ENCODE results near the gene TGM1. TPM values are rescaled to one million over a fixed set of nuclear protein-coding genes. Genes with fewer than 3 reads are reported as not detected.

Gene TGM1
- polyA plus RNA-seq, 2 donors, result 609 to 890 TPM

DNA sequence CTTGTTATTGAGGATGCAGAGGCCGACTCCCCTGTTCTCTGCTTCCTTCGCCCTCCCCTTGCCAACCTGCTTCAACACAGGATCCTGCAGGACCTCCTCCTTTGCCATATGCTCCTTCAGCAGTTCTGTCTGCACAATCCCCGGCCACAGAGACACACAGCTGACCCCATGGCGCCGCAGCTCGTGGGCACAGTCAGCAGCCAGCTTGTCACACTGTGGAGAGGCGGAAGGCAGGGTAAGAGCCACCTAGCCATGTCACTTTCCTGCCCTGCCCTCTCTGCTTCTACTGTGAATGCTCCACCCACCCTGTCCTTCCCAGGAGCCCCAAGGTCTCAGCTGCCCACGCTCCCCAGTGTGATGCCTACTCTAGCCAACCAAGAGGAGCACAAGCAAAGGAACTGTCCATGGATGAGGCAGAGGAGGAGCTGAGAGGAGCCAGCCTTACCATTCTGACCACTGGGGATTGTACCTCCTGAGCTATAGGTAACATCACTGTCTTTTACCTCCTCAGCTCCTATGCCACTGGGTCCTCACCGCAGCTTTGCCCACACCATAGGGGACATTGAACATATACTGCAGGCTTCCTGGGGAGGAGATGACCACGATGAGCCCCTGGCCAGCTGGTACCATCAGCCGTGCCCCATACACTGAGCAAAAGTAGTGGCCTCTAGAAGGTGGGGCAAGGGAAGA is 29.3 kb upstream of the TGM1 start:
- H3K4me1 ChIP-seq (ENCODE audit: control insufficient read depth in 2 of 2, insufficient read depth in 2 of 2, low read length in 1 of 2), result peaks cover 0 to 3% of the 10 kb centered on the region in 2 donors
- H3K36me3 ChIP-seq (ENCODE audit: control insufficient read depth in 2 of 2, insufficient read depth in 2 of 2, low read length in 1 of 2), result peaks cover 15 to 47% of the 10 kb centered on the region in 2 donors
- no peak overlapping the region for H3K27ac ChIP-seq (ENCODE audit: low read depth in 2 of 2, low read length in 1 of 2)
- H3K9me3 ChIP-seq (ENCODE audit: control insufficient read depth in 2 of 2, insufficient read depth in 1 of 2, low read depth in 1 of 2, low read length in 1 of 2), result no peaks in the 10 kb centered on the region
- no peaks in the 10 kb centered on the region for H3K27me3 ChIP-seq (ENCODE audit: control insufficient read depth in 1 of 2, insufficient read depth in 2 of 2, low read length in 2 of 2)
- 94% methylated on average over 11 of the region's 11 CpGs for WGBS, 2 donors
- H3K4me3 ChIP-seq (ENCODE audit: low read depth in 1 of 2, low read length in 2 of 2), result no peak overlapping the region

DNA sequence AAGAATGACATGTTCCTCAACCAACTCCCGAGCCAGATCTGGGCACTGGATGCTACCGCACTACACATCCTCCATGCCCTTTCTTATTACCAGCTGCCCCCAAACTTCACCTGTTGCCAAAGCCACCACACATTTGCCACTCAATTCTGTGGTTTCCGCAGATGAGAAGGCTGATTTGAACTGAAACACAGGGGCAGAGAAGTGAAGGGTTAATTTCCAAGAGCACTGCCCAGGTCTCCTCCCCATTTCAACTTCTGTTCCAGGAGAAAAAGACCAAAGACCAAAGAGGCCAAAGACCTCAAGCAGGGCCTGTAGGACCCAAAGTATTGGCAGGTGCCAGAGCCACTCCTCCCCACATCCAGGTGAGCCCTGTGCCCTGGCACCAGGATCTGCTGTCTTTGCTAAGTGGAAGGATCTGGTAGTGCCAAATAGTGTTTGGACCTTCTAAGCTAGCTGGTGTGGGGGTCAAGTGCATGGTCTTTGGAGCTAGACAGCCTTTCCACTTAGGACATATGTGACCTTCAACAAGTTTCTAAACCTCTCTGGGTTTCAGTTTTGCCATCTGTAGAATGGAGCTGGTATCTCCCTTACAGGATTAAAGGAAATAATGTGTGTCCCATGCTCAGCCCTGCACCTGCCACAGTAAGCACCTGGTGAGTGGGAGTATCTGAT is 28.6 kb upstream of the TGM1 start:
- Histone ChIP-seq H3K36me3 (ENCODE audit: control insufficient read depth in 2 of 2, insufficient read depth in 2 of 2, low read length in 1 of 2) (peaks cover 15 to 46% of the 10 kb centered on the region in 2 donors), H3K4me3 (ENCODE audit: low read depth in 1 of 2, low read length in 2 of 2) (no peak overlapping the region), H3K4me1 (ENCODE audit: control insufficient read depth in 2 of 2, insufficient read depth in 2 of 2, low read length in 1 of 2) (peaks cover 0 to 3% of the 10 kb centered on the region in 2 donors), H3K27ac (ENCODE audit: low read depth in 2 of 2, low read length in 1 of 2) (no peak overlapping the region), H3K9me3 (ENCODE audit: control insufficient read depth in 2 of 2, insufficient read depth in 1 of 2, low read depth in 1 of 2, low read length in 1 of 2) (no peaks in the 10 kb centered on the region), H3K27me3 (ENCODE audit: control insufficient read depth in 1 of 2, insufficient read depth in 2 of 2, low read length in 2 of 2) (no peaks in the 10 kb centered on the region)
- 88 to 94% methylated on average over 3 of the region's 3 CpGs for WGBS, 2 donors

DNA sequence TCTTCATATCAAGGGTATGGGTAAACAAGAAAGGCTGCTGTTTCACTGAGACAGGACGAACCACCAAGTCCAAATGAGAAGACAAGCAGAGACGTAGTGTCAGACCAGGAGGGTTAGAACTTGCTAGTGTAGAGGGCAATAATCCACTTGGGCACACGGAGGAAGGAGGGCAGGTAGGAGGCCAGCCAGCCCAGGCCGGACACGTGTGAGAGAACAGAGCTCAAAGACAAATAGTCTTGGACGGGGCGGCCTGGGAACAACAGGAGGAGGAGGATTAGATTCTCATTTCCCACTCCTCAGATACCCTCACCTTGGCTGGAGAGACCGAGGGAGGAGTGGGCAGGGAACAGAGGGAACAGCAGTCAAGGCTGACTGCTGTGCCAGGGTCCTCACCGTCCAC is 27.8 kb upstream of the TGM1 start:
- Histone ChIP-seq H3K9me3 (ENCODE audit: control insufficient read depth in 2 of 2, insufficient read depth in 1 of 2, low read depth in 1 of 2, low read length in 1 of 2) (no peaks in the 10 kb centered on the region), H3K27me3 (ENCODE audit: control insufficient read depth in 1 of 2, insufficient read depth in 2 of 2, low read length in 2 of 2) (no peaks in the 10 kb centered on the region), H3K36me3 (ENCODE audit: control insufficient read depth in 2 of 2, insufficient read depth in 2 of 2, low read length in 1 of 2) (peaks cover 15 to 37% of the 10 kb centered on the region in 2 donors), H3K4me3 (ENCODE audit: low read depth in 1 of 2, low read length in 2 of 2) (no peak overlapping the region), H3K27ac (ENCODE audit: low read depth in 2 of 2, low read length in 1 of 2) (no peak overlapping the region), H3K4me1 (ENCODE audit: control insufficient read depth in 2 of 2, insufficient read depth in 2 of 2, low read length in 1 of 2) (peaks cover 0 to 7% of the 10 kb centered on the region in 2 donors)
- 84 to 90% methylated on average over 9 of the region's 9 CpGs for WGBS, 2 donors

DNA sequence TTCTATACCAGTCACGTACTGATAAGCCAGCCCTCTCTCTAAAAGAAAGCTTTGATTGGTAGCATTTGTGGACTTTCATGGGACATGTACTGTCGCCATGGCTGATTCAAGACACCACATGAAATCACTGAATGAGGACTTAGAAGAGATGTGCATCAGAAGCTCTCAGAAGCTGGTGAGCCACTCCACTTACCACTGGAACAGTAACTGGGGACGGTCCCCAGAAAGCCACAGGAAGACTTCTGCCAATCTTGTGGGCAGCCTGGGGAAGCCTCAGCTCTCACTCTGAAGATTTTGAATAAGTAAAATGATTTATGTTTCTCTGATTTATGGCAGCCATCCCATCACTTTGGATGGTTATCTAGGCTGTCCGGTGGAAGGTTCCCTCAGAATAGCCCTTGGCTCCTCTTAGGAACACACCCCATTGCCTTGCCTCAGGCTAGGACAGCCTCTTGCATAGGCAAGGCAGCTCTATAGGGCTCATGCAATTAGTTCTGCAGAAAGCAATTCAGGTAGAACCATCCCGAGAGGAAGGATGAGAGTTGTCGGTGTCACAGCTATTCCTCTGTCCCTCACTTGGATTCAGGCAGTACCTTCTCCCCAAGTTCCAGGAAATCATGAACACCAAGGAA is 26.8 kb upstream of the TGM1 start:
- Histone ChIP-seq H3K4me1 (ENCODE audit: control insufficient read depth in 2 of 2, insufficient read depth in 2 of 2, low read length in 1 of 2) (peaks cover 0 to 9% of the 10 kb centered on the region in 2 donors), H3K4me3 (ENCODE audit: low read depth in 1 of 2, low read length in 2 of 2) (no peak overlapping the region), H3K36me3 (ENCODE audit: control insufficient read depth in 2 of 2, insufficient read depth in 2 of 2, low read length in 1 of 2) (peaks cover 12 to 33% of the 10 kb centered on the region in 2 donors), H3K9me3 (ENCODE audit: control insufficient read depth in 2 of 2, insufficient read depth in 1 of 2, low read depth in 1 of 2, low read length in 1 of 2) (no peaks in the 10 kb centered on the region), H3K27ac (ENCODE audit: low read depth in 2 of 2, low read length in 1 of 2) (no peak overlapping the region), H3K27me3 (ENCODE audit: control insufficient read depth in 1 of 2, insufficient read depth in 2 of 2, low read length in 2 of 2) (no peaks in the 10 kb centered on the region)
- 68 to 70% methylated on average over 6 of the region's 6 CpGs for WGBS, 2 donors

DNA sequence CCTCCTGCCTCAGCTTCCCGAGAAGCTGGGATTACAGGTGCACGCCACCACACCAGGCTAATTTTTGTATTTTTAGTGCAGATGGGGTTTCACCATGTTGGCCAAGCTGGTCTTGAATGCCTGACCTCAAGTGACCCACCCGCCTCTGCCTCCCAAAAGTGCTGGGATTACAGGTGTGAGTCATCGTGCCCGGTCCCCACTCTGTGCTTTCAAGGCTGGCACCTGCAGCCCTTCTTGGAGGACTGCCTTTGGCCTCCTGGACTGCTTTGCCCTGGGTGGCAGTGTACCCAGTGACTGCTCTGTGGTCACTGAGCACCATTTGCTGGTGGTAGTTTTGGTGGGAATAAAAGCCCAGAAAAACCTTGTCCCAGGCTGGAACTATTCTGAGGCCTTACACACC is 24.0 kb upstream of the TGM1 start:
- Histone ChIP-seq H3K27ac (ENCODE audit: low read depth in 2 of 2, low read length in 1 of 2) (peak overlapping the region; percentile 27 to 47), H3K9me3 (ENCODE audit: control insufficient read depth in 2 of 2, insufficient read depth in 1 of 2, low read depth in 1 of 2, low read length in 1 of 2) (no peaks in the 10 kb centered on the region), H3K4me1 (ENCODE audit: control insufficient read depth in 2 of 2, insufficient read depth in 2 of 2, low read length in 1 of 2) (peaks cover 0 to 16% of the 10 kb centered on the region in 2 donors), H3K36me3 (ENCODE audit: control insufficient read depth in 2 of 2, insufficient read depth in 2 of 2, low read length in 1 of 2) (peaks cover 12 to 26% of the 10 kb centered on the region in 2 donors), H3K4me3 (ENCODE audit: low read depth in 1 of 2, low read length in 2 of 2) (no peak overlapping the region), H3K27me3 (ENCODE audit: control insufficient read depth in 1 of 2, insufficient read depth in 2 of 2, low read length in 2 of 2) (no peaks in the 10 kb centered on the region)
- WGBS, 2 donors, result 85 to 89% methylated on average over 5 of the region's 5 CpGs

DNA sequence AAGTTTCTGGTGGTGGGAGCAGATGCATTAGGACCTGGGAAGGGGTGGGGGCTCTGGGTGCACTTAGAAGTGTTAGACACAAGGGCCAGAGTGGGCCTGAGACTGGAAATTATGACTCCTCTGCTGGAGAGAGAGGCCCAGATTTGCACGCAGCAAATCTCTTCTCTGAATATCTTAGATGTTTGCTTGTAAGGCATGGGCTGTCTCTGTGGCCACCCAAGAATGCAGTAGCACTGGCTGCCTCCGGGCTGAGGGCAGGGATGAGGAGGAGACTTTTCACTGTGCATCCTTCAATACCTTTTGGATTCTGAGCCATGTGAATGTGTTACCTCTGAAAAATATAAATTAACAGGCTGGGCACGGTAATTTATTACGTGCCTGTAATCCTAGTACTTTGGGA is 22.4 kb upstream of the TGM1 start:
- H3K4me3 ChIP-seq (ENCODE audit: low read depth in 1 of 2, low read length in 2 of 2), result no peak overlapping the region
- peak overlapping the region; percentile 50 to 84 for H3K27ac ChIP-seq (ENCODE audit: low read depth in 2 of 2, low read length in 1 of 2)
- peaks cover 8 to 13% of the 10 kb centered on the region in 2 donors for H3K36me3 ChIP-seq (ENCODE audit: control insufficient read depth in 2 of 2, insufficient read depth in 2 of 2, low read length in 1 of 2)
- 52 to 68% methylated on average over 4 of the region's 4 CpGs for WGBS, 2 donors
- H3K4me1 ChIP-seq (ENCODE audit: control insufficient read depth in 2 of 2, insufficient read depth in 2 of 2, low read length in 1 of 2), result peaks cover 4 to 22% of the 10 kb centered on the region in 2 donors
- no peaks in the 10 kb centered on the region for H3K9me3 ChIP-seq (ENCODE audit: control insufficient read depth in 2 of 2, insufficient read depth in 1 of 2, low read depth in 1 of 2, low read length in 1 of 2)
- H3K27me3 ChIP-seq (ENCODE audit: control insufficient read depth in 1 of 2, insufficient read depth in 2 of 2, low read length in 2 of 2), result no peaks in the 10 kb centered on the region

DNA sequence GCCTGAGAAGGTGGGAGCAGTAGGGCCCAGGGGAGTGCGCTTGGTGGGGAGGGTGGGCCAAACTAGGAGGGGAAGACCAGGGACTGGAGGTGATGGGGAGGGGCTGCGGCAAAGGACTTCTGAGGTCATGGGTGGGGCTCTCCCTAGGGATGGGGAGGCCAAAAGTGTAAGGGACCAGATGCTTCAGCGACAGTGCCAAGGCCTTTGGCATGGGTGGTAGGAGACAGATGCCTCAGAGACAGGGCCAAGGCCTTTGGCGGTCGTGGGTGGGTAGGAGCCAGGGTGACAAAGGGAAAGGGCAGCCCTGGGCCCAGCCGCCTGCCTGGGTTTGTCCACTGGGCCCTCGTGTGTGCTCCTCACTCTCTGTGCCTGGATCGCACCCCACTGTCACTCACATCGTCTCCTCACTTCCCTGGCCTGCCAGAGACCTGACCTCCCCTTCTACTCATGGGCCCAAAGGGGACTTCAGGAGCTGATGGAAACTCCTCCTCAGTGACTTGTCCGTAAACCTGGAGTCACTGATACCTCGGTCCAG is 21.6 kb upstream of the TGM1 start:
- H3K9me3 ChIP-seq (ENCODE audit: control insufficient read depth in 2 of 2, insufficient read depth in 1 of 2, low read depth in 1 of 2, low read length in 1 of 2), result no peaks in the 10 kb centered on the region
- H3K4me1 ChIP-seq (ENCODE audit: control insufficient read depth in 2 of 2, insufficient read depth in 2 of 2, low read length in 1 of 2), result peaks cover 4 to 28% of the 10 kb centered on the region in 2 donors
- peak overlapping the region; percentile 50 to 84 for H3K27ac ChIP-seq (ENCODE audit: low read depth in 2 of 2, low read length in 1 of 2)
- WGBS, 2 donors, result 73 to 84% methylated on average over 9 to 11 of the region's 11 CpGs
- no peak overlapping the region for H3K4me3 ChIP-seq (ENCODE audit: low read depth in 1 of 2, low read length in 2 of 2)
- H3K36me3 ChIP-seq (ENCODE audit: control insufficient read depth in 2 of 2, insufficient read depth in 2 of 2, low read length in 1 of 2), result peaks cover 2 to 5% of the 10 kb centered on the region in 2 donors
- H3K27me3 ChIP-seq (ENCODE audit: control insufficient read depth in 1 of 2, insufficient read depth in 2 of 2, low read length in 2 of 2), result no peaks in the 10 kb centered on the region

DNA sequence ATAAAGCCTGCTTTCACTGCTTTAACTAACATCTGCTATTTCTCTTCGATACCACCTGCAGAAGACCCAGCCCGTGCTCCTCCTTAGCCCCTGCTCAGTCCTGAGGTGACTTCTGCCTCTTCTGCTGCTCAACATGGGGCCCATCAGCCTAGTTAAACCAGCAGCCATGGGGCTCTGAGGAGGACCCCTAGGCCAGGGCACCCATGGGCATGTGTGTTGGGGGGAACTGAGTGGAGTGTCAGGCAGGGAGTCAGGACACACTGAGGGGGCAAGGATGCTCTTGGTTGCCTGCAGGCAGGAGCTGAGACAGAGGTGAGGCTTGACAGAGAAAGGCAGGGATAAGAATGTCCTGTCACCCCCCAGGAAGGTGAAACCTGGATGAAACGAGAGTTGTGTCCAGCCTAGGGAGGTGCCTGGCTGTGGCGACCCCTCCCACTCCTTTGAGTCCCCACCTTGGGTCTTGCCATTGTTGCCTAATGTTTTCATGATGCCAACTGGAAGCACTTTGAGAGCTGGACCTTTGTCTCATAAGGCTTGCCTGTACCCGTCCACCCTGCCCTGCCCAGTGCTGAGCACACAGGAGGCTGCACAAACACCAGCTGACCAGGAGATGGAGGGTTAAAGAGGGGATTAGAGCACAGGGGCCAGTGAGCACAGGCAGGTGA is 21.0 kb upstream of the TGM1 start:
- no peaks in the 10 kb centered on the region for H3K9me3 ChIP-seq (ENCODE audit: control insufficient read depth in 2 of 2, insufficient read depth in 1 of 2, low read depth in 1 of 2, low read length in 1 of 2)
- 73 to 86% methylated on average over 5 of the region's 5 CpGs for WGBS, 2 donors
- no peak overlapping the region for H3K4me3 ChIP-seq (ENCODE audit: low read depth in 1 of 2, low read length in 2 of 2)
- H3K27me3 ChIP-seq (ENCODE audit: control insufficient read depth in 1 of 2, insufficient read depth in 2 of 2, low read length in 2 of 2), result no peaks in the 10 kb centered on the region
- peak overlapping the region in 1 of 2 donors; percentile 84 for H3K27ac ChIP-seq (ENCODE audit: low read depth in 2 of 2, low read length in 1 of 2)
- peaks cover 4 to 28% of the 10 kb centered on the region in 2 donors for H3K4me1 ChIP-seq (ENCODE audit: control insufficient read depth in 2 of 2, insufficient read depth in 2 of 2, low read length in 1 of 2)
- H3K36me3 ChIP-seq (ENCODE audit: control insufficient read depth in 2 of 2, insufficient read depth in 2 of 2, low read length in 1 of 2), result peaks cover 0 to 2% of the 10 kb centered on the region in 2 donors

DNA sequence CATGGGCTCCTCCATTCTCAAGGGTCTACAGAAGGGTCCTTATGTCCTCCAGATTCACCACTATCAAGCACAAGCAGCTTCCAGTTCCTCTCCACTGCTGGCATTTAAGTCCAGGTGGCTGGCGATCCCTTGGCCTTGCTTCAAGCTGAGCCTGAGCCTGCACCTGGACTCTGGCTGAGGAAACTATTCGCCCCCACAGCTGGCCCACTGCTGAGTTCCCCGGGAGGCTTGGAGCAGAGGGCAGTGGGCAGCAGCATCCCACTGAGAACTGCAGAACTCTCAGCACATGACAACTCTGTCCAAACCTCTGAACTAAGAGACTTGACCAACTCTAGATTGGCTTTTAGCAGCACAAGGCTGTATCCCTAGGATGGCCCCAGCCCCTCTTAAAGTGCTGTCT is 19.8 kb upstream of the TGM1 start:
- Histone ChIP-seq H3K4me3 (ENCODE audit: low read depth in 1 of 2, low read length in 2 of 2) (no peak overlapping the region), H3K27me3 (ENCODE audit: control insufficient read depth in 1 of 2, insufficient read depth in 2 of 2, low read length in 2 of 2) (no peaks in the 10 kb centered on the region), H3K9me3 (ENCODE audit: control insufficient read depth in 2 of 2, insufficient read depth in 1 of 2, low read depth in 1 of 2, low read length in 1 of 2) (no peaks in the 10 kb centered on the region), H3K27ac (ENCODE audit: low read depth in 2 of 2, low read length in 1 of 2) (no peak overlapping the region), H3K4me1 (ENCODE audit: control insufficient read depth in 2 of 2, insufficient read depth in 2 of 2, low read length in 1 of 2) (peaks cover 4 to 28% of the 10 kb centered on the region in 2 donors), H3K36me3 (ENCODE audit: control insufficient read depth in 2 of 2, insufficient read depth in 2 of 2, low read length in 1 of 2) (peaks cover 0 to 2% of the 10 kb centered on the region in 2 donors)
- WGBS, 2 donors, result 66 to 73% methylated on average over 3 of the region's 3 CpGs
